ENCODE results near the gene SH3RF2. TPM values are rescaled to one million over a fixed set of nuclear protein-coding genes. Genes with fewer than 3 reads are reported as not detected.

Gene SH3RF2
- total and polyA plus RNA-seq, 9 of the 15 experiments (the other 6 are each of a cell fraction or from before 2014, with no cell fraction given), result 0.05 TPM; not detected in 8

DNA sequence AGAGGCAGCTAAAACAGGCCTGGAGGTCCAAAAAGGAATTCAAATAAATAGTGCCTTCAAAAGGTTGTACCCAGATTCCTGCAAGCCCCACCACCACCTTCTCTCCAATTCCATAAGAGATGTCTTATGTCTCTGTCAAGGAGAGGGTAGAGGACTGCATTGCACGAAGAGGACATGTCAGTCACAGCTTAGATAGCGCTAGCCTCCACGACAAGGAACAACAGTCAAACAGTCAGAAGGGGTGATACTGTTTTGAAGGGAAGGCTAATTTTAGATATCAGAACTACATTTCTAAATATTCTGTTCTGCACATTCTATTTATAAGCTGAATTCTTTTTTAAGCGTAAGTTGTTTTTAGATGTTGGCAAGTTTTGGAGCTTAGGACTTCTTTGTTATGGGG is 134.8 kb downstream of the SH3RF2 start:
- Histone ChIP-seq H3K4me2 (ENCODE audit: insufficient read depth, low read length) (no peak overlapping the region), H3K27me3 (ENCODE audit: control insufficient read depth in 2 of 2, insufficient read depth in 2 of 2, low read length in 2 of 2) (peaks cover 20 to 33% of the 10 kb centered on the region in 2 experiments), H4K20me1 (replicated peaks; ENCODE audit: control insufficient read depth, insufficient read depth, low read length) (no peaks in the 10 kb centered on the region), H3K9ac (ENCODE audit: insufficient read depth in 1 of 2, low read depth in 2 of 2, low read length in 2 of 2) (no peak overlapping the region), H2AFZ (ENCODE audit: low read depth, low read length) (no peak overlapping the region), H3K4me3 (no peak overlapping the region), H3K9me1 (ENCODE audit: control insufficient read depth, insufficient read depth, low read length) (no peaks in the 10 kb centered on the region), H3K27ac (ENCODE audit: extremely low read depth, low read depth, low read length) (no peak overlapping the region), H3K9me3 (replicated peaks; ENCODE audit: control insufficient read depth, insufficient read depth, low read depth, low read length) (no peaks in the 10 kb centered on the region), H3K4me1 (replicated peaks in 1 of 2; ENCODE audit: control insufficient read depth in 2 of 2, insufficient read depth in 2 of 2, low read length in 2 of 2) (no peaks in the 10 kb centered on the region; a peak in 2 of 5 replicates), H3K36me3 (ENCODE audit: control insufficient read depth, insufficient read depth, low read length) (no peaks in the 10 kb centered on the region), H3K79me2 (ENCODE audit: control insufficient read depth, insufficient read depth, low read length) (no peaks in the 10 kb centered on the region)
- POLR2A ChIA-PET, result interaction anchor here (0.6 to 1.6 kb wide), 2 partner anchors 13 to 265 kb away, joined by 4 to 7 read pairs; no protein-coding TSS in a partner anchor
- intact Hi-C loops (cut with micrococcal nuclease) (no loop called here), in situ Hi-C loops (cut with MboI) (loop anchor here (25.0 kb wide), 1 partner anchor 1859 kb away; no protein-coding TSS in a partner anchor)
- CTCF ChIA-PET (ENCODE audit: low intra/inter-chr PET ratio), result no interaction called here
- BruUV-seq (replicated peaks), result no TSS peak
- ATAC-seq, result no peak
- 5% methylated on average over 4 of the region's 4 CpGs for WGBS (ENCODE audit: insufficient coverage, low coverage, missing lambda C conversion rate)
- no peak for DNase-seq (ENCODE audit: extremely low read depth in 1 of 4, low spot score in 3 of 4)
- TF ChIP-seq, protein P1, sequence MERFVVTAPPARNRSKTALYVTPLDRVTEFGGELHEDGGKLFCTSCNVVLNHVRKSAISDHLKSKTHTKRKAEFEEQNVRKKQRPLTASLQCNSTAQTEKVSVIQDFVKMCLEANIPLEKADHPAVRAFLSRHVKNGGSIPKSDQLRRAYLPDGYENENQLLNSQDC (CRISPR knock-in tag; IDR thresholded peaks at IDR 0.05), result no peak
- TF ChIP-seq HIVEP1 (CRISPR knock-in tag; IDR thresholded peaks at IDR 0.05) (no peak), NCOA4 (IDR thresholded peaks at IDR 0.05; ENCODE audit: partially characterized antibody) (no peak), RFX7 (CRISPR knock-in tag; IDR thresholded peaks at IDR 0.05) (no peak), NFRKB (IDR thresholded peaks at IDR 0.05; ENCODE audit: low read depth) (no peak), TCF7 (IDR thresholded peaks at IDR 0.05; ENCODE audit: borderline replicate concordance) (no peak), GABPA (tag; conservative IDR thresholded peaks at IDR 0.05; ENCODE audit: low read depth) (no peak), NFIX (CRISPR knock-in tag; IDR thresholded peaks at IDR 0.05; ENCODE audit: low read depth) (no peak), PCBP1 (IDR thresholded peaks at IDR 0.05; ENCODE audit: low read depth, low read length, poor library complexity, severe bottlenecking) (no peak)
- TF ChIP-seq, protein P2, sequence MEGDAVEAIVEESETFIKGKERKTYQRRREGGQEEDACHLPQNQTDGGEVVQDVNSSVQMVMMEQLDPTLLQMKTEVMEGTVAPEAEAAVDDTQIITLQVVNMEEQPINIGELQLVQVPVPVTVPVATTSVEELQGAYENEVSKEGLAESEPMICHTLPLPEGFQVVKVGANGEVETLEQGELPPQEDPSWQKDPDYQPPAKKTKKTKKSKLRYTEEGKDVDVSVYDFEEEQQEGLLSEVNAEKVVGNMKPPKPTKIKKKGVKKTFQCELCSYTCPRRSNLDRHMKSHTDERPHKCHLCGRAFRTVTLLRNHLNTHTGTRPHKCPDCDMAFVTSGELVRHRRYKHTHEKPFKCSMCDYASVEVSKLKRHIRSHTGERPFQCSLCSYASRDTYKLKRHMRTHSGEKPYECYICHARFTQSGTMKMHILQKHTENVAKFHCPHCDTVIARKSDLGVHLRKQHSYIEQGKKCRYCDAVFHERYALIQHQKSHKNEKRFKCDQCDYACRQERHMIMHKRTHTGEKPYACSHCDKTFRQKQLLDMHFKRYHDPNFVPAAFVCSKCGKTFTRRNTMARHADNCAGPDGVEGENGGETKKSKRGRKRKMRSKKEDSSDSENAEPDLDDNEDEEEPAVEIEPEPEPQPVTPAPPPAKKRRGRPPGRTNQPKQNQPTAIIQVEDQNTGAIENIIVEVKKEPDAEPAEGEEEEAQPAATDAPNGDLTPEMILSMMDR (IDR thresholded peaks at IDR 0.05 in 2 of 3, conservative IDR thresholded peaks at IDR 0.05 in 1 of 3; ENCODE audit: insufficient read depth in 2 of 3, low read depth in 1 of 3, low read length in 3 of 3), result no peak
- no peak for FAIRE-seq

Data from K562 (cell line).